ENCODE measurements around the gene CHRNG. TPM values are rescaled to one million over a fixed set of nuclear protein-coding genes. Genes with fewer than 3 reads are reported as not detected.

The CHRNG gene
- total and polyA plus RNA-seq, 2 donors (not counting 3 experiments of a cell fraction or from before 2014, with no cell fraction given), result not detected

DNA sequence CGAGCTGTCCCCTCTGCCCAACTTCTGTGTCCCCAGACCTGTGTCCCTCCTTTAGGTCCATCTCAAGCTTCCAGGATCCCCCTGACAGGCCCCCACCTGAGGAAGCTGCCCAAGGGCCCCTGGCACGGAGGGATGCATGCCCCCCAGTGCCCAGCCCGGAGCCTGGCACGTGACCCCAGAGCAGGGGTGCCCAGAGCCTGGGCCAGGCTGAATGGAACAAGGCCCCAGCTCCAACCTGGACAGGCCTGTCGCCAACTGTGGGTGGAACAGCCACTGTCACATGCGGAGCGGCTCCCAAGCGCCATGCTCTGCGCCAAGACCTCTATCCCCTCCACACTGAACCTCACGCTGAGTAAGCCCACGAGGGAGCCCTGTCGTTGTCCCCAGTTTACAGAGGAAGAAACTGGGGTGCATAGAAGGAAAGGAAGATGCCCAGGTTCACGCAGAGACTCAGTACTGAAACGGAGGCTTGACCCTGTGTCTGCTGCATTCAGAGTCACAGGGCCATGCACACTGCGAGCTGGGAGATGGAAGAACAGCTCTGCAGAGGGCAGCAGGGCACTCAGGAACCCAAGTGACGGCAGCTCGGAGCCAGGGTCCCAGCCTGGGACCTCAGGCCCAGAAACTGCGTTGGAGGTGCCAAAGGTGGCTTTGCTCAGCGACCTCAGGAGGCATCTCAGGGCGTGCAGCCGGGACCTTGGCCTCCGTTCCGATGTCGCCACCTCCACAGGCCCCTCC, 46.4 kb upstream of the CHRNG start:
- Histone ChIP-seq H3K27ac (ENCODE audit: insufficient read depth, low read depth, low read length) (no peak overlapping the region), H3K4me2 (ENCODE audit: insufficient read depth, low read length) (no peak overlapping the region), H3K4me1 (ENCODE audit: control insufficient read depth, extremely low read depth, insufficient read depth, low read length) (no peaks in the 10 kb centered on the region), H3K9me1 (replicated peaks; ENCODE audit: control insufficient read depth, extremely low read depth, insufficient read depth, low read length) (no peaks in the 10 kb centered on the region), H3K9me3 (replicated peaks; ENCODE audit: control insufficient read depth, insufficient read depth, low read length) (no peaks in the 10 kb centered on the region), H3K79me2 (ENCODE audit: control insufficient read depth, insufficient read depth, low read length) (no peaks in the 10 kb centered on the region), H3K9ac (replicated peaks; ENCODE audit: extremely low read depth, insufficient read depth, low read length) (no peak overlapping the region), H3K4me3 (replicated peaks in 1 of 3; ENCODE audit: insufficient read depth in 1 of 3, low read depth in 1 of 3, low read length in 3 of 3) (no peak overlapping the region), H2AFZ (ENCODE audit: low read depth, low read length) (no peak overlapping the region), H3K36me3 (ENCODE audit: control insufficient read depth in 2 of 2, extremely low read depth in 1 of 2, insufficient read depth in 2 of 2, low read length in 2 of 2) (no peaks in the 10 kb centered on the region), H4K20me1 (replicated peaks; ENCODE audit: control insufficient read depth, extremely low read depth, insufficient read depth, low read length) (no peaks in the 10 kb centered on the region), H3K27me3 (ENCODE audit: control insufficient read depth in 2 of 2, insufficient read depth in 2 of 2, low read length in 2 of 2) (peaks cover 9 to 11% of the 10 kb centered on the region in 2 experiments)
- TF ChIP-seq POLR2A (IDR thresholded peaks at IDR 0.05; ENCODE audit: low read depth, low read length), result no peak
- TF ChIP-seq MAX (IDR thresholded peaks at IDR 0.05; ENCODE audit: insufficient read depth, insufficient read length), result no peak
- no peak for TF ChIP-seq FOS (IDR thresholded peaks at IDR 0.05; ENCODE audit: borderline replicate concordance, insufficient read depth, low read length)
- TF ChIP-seq, protein P1, sequence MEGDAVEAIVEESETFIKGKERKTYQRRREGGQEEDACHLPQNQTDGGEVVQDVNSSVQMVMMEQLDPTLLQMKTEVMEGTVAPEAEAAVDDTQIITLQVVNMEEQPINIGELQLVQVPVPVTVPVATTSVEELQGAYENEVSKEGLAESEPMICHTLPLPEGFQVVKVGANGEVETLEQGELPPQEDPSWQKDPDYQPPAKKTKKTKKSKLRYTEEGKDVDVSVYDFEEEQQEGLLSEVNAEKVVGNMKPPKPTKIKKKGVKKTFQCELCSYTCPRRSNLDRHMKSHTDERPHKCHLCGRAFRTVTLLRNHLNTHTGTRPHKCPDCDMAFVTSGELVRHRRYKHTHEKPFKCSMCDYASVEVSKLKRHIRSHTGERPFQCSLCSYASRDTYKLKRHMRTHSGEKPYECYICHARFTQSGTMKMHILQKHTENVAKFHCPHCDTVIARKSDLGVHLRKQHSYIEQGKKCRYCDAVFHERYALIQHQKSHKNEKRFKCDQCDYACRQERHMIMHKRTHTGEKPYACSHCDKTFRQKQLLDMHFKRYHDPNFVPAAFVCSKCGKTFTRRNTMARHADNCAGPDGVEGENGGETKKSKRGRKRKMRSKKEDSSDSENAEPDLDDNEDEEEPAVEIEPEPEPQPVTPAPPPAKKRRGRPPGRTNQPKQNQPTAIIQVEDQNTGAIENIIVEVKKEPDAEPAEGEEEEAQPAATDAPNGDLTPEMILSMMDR (IDR thresholded peaks at IDR 0.05; ENCODE audit: extremely low read depth in 1 of 2, insufficient read depth in 1 of 2, low read depth in 1 of 2, low read length in 2 of 2), result no peak
- no peak for TF ChIP-seq GATA2 (IDR thresholded peaks at IDR 0.05; ENCODE audit: insufficient read depth, insufficient read length, low read depth, low read length)
- no peak for TF ChIP-seq POLR2AphosphoS5 (IDR thresholded peaks at IDR 0.05; ENCODE audit: insufficient read depth, low read depth, low read length)
- TF ChIP-seq EZH2 (IDR thresholded peaks at IDR 0.05; ENCODE audit: borderline replicate concordance, low read depth, low read length, severe bottlenecking), result no peak
- TF ChIP-seq JUN (IDR thresholded peaks at IDR 0.05; ENCODE audit: borderline replicate concordance, insufficient read depth, insufficient read length, low read depth), result no peak
- no peak for TF ChIP-seq MYC (IDR thresholded peaks at IDR 0.05; ENCODE audit: low read depth, low read length)
- DNase-seq (ENCODE audit: low read depth, low spot score) (no peak), FAIRE-seq (no peak)
- intact Hi-C loops (cut with micrococcal nuclease), result no loop called here
- BruUV-seq (replicated peaks), result no TSS peak
- CTCF ChIA-PET, result no interaction called here
- dilution Hi-C loops (cut with MboI; ENCODE audit: extremely low pct_ligation_motif_present, low sequenced_read_pairs), result no loop called here
- POLR2A ChIA-PET, result no interaction called here

Data from endothelial cell of umbilical vein (primary cell).